Activated CD4-positive, alpha-beta T cell treated with anti-CD3 and anti-CD28 coated beads for 48 hours (primary cell): ENCODE results near the gene KIRREL1.
"Not testable (repeated sequence)": the region's sequence is repeated elsewhere in the genome, so short reads cannot be mapped to it uniquely, and the experiment has no call there.

Experiments used
- DNase-seq: peaks from one replicate; pipeline ENCODE4 v3.0.0-alpha.2; 2020

The KIRREL1 gene

DNA sequence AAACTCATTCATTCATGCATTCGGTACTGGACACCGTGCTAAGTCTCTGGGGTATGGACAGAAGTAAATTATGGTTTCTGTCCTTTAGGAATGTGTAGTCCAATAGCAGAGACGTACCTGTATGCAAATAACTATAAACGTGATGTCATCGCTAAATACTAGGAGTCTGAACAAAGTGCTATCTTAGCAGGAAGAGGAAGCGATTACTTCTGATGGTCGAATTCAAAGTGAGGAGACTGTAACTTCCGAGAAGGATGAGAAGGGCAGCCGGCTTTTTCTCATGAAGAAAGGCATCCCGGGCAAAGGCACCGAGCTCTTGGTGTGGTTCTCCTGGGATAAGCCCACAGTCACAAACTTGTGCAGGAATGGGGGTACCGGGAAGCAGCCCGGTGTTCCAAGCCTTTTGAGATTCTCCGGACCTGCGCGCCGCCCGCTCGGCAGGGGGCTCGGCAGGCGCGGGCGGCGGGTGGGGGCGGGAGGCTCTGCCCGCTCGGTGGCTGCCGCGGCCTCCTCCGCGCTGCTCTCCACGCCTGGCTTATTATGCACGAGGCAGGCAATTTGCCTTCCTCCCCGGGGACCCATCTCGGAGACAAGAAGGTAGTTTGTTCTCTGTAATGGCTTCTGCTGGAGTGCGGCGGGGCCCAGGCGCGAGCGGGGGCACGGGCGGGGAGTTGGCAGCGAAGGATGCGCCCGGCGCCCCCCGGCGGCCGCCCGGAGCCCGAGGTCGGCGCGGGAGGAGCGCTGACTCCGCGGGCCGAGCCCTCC lies 119.7 kb downstream of the KIRREL1 start:
- DNase-seq: peak; percentile 51

DNA sequence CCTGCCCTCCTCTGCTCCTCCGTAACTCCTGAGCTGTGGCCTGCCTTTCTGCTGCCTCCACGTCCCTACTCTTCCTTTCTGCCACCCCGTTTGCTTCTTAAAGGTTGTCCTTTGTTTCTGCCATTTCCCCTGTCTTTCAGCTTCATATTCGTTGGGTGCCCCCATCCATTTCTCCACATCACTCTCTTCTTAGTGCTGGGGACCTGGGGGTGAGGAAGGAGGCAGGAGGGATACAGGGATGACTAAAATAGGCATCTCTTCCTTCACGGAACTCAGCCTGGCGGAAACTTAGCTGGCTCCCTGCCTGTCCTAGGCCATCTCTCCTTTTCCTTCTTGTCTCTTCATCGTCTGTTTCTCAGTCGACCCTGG lies 120.3 kb downstream of the KIRREL1 start:
- no peak for DNase-seq

- no peak for DNase-seq
Observed at GRCh38 chr1:158115126-158115525, 121.7 kb downstream of the KIRREL1 start.

- no peak for DNase-seq
Observed at GRCh38 chr1:158116311-158117167, 123.1 kb downstream of the KIRREL1 start.

DNA sequence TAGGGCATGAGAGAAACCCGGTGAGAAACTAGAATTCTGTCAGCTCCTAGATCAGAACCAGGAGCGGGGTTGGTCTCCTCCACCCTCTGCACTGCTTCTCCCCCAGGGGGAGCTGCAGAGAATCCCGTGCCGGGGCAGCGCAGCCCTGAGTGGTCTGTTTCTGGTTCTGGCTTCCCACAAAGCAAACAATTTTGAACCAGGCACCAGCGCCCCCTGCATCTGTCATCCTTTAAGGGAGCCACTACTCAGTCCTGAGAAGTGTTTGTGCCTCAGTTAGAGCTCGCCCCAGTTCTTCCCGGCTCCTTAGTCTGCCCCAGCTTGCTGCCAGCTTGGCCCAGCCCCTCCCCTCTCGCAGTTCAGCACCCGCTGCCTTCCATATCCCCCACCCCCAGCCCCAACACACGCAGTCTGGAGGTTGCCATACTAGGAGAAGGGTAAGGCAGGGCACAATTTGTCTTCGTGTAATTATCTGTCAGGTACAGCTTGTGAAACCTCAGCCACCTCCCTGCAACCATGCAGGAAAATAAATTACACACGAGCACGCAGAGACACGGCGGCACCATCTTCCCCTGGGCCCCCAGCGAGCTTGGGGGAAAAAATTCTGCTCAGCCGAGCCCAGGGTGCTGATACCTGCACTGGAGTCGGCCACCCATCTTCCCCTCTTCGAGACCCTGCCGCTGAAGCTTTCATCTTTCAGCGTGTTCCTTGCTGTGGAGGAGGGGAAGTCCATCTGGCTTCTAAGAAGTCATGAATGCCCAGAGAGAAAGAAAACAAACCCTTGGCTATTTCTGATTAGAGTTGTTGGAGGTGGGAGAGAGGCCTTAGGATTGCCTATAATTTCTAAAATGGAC lies 124.6 kb downstream of the KIRREL1 start:
- DNase-seq: peak; percentile 63

GRCh38 chr1:158118713-158119402 lies 125.4 kb downstream of the KIRREL1 start:
- no peak for DNase-seq

- no peak for DNase-seq
Observed at GRCh38 chr1:158119976-158120653, 126.7 kb downstream of the KIRREL1 start.

- DNase-seq: peak; percentile 40
Observed at GRCh38 chr1:158121604-158122254, 128.3 kb downstream of the KIRREL1 start.

- no peak for DNase-seq
Observed at GRCh38 chr1:158122833-158123388, 129.5 kb downstream of the KIRREL1 start.

DNA sequence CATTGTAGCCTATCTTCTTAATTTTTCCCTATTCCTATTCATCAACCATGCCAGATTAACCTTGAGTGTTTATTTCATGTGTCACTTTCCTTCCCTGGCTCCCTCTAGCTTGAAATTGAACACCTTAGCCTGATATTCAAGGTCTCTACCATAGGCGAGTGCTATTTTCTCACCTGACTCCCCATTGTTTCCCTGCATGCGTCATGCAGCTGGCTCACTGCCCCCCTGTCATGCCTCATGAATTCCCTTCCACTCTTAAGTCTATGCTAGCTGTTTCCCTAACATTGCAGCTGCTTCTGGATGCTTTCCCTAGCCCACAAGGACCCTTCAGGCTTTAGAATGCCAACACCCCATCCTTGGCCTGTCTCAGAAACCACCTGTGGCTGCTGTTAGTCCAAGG lies 130.6 kb downstream of the KIRREL1 start:
- no peak for DNase-seq

- peak; percentile 78 for DNase-seq
Observed at GRCh38 chr1:158124999-158125398, 131.6 kb downstream of the KIRREL1 start.

DNA sequence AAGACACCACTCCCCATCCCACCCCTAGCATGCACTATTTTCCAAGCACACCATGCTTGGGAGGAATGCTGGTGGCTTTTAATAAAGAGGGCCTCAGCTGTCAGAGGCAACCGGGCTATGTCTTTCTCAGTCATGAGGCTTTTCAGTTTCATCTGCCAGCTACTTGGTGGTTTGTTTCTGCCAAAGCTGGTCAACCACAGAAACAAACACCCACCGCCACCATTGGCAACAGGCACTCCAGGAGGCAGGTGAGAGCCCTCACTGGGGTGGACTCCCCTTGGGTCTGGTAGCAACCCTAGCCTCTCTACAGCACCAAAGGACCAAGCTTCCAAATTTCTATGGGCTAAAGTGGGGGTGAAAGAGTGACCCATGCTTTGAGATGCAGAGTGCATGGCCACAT lies 133.0 kb downstream of the KIRREL1 start:
- no peak for DNase-seq

DNA sequence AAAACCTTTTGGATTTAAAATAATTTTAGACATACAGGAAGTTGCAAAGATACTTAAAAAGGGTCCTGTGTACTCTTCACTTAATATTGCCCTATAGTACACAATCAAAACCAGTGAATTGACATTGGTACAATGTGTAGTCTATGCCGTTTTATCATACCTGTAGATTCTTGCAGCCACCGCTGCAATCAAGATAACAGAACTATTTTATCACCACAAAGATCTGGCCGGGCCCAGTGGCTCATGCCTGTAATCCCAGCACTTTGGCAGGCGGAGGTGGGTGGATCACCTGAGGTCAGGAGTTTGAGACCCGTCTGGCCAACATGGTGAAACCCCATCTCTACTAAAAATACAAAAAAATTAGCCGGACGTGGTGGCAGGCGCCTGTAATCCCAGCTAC lies 135.1 kb downstream of the KIRREL1 start:
- not testable (repeated sequence) for DNase-seq

DNA sequence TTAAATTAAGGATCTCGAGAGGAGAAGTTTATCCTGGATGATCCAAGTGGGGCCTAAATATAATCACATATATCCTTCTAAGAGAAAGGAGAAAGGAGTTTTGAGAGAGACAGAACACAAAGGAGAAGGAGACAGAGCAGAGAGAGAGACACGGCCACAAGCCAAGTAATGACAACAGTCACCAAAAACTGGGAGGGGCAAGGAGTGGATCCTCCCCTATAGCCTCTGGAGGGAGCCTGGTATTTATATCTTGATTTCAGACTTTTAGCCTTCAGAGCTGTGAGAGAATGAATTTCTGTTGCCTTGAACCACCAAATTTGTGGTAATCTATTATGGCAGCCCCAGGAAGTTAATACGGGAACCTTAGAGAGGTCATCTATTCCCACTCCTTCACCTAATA lies 137.8 kb downstream of the KIRREL1 start:
- DNase-seq: no peak

GRCh38 chr1:158140764-158141192 lies 147.3 kb downstream of the KIRREL1 start:
- DNase-seq: no peak

DNA sequence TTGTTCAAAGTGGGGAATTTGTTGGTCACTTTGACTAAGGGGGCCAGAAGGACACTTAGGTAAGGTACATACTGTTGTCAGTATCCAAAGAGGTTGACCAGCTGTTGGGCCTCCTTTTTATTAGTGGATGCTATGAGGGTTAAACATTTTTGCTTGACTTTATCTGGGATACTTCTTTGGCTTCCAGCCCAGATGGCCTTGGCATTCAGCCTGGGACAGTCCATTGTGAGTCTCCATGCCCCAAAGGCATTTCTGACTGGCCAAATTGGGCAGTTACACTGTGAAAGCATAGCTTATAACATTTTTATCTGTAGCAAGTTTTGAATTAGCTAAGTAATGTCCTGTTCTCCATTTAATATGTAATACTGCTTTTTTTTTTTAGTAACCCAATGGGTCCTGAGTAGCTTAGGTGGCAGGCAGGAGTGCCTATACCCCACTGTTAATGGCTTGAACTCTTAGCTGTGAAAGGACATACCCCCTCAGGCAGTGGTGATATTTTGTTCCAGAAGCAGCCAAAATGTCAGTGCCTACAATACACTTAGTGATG lies 151.8 kb downstream of the KIRREL1 start:
- no peak for DNase-seq

GRCh38 chr1:158146165-158146564 lies 152.7 kb downstream of the KIRREL1 start:
- DNase-seq: no peak

GRCh38 chr1:158146739-158147138 lies 153.3 kb downstream of the KIRREL1 start:
- DNase-seq: no peak

DNA sequence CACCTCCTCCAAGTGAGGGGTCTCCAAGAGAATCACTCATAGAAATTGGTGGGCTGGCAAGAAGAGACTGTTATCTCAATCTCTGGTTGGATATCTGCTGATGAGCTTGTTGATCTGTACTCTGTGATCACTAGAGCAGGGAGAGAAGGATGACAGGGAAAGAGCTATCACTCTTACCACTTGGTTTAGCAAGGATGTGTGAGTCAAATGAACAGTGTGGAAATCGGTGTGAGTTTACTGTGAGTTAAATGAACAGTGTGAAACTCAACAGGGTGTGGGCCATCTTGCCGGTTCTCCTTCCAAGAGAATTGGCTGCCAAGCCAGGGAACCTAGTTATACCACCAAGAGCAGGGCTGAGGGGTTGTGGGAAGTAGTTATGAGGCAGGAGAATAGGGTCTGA lies 154.0 kb downstream of the KIRREL1 start:
- DNase-seq: no peak

DNA sequence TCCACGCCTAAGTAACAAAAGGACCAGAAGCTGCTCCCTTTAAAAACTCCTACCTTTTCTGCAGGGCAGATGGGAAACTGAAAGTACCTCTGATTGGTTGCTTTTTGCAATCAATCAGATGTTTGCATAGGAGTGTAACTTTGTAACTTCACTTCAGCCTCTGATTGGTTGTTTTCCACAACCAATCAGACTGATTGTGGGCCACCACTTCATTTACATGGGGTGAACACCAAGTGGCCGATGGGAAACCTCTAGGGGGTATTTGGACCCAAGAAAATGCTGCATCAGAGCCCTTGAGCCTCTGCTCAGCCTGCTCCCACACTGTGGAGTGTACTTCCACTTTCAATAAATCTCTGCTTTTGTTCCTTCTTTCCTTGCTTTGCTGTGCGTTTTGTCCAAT lies 154.4 kb downstream of the KIRREL1 start:
- DNase-seq: no peak

GRCh38 chr1:158148468-158148867 lies 155.0 kb downstream of the KIRREL1 start:
- DNase-seq: no peak
